Measurements from ENCODE around the gene SPSB4.

Gene SPSB4

DNA sequence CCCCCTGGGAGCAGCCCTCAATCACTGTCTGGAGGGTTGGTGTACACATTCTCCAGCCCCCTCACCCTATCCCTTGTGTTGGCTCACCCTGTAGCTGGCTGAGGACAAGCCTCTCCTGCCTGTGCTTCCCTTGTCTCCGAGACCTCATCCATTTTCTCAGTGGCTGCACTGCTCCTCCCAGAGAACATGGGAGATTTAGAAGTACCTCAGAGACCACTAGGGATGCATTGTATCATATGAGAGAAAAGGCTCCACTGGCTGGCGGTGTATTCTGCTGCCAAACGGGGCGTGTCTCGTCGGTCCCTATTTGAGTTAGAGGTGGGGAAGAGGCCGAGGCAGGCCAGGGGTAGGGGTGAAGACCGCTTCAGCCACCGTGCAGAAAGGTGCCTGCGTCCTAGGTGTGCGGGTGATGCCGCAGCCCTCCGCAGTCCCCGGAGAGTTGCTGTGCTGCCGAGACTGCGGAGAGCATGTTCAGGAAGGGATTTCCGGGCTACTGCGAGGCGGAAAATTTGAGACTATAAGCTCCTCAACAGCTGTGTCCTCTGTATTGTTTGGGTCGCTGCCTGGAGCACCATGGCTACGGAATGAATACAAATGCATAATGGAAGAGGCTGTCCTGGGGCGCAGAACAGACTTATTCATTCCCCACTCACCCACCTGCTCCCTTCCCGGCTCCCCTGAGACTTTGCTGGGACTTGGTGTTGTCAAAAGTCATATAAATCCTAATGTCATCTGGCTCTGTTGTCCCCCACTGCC is 43.8 kb downstream of the SPSB4 start:
- TF ChIP-seq, protein P1, sequence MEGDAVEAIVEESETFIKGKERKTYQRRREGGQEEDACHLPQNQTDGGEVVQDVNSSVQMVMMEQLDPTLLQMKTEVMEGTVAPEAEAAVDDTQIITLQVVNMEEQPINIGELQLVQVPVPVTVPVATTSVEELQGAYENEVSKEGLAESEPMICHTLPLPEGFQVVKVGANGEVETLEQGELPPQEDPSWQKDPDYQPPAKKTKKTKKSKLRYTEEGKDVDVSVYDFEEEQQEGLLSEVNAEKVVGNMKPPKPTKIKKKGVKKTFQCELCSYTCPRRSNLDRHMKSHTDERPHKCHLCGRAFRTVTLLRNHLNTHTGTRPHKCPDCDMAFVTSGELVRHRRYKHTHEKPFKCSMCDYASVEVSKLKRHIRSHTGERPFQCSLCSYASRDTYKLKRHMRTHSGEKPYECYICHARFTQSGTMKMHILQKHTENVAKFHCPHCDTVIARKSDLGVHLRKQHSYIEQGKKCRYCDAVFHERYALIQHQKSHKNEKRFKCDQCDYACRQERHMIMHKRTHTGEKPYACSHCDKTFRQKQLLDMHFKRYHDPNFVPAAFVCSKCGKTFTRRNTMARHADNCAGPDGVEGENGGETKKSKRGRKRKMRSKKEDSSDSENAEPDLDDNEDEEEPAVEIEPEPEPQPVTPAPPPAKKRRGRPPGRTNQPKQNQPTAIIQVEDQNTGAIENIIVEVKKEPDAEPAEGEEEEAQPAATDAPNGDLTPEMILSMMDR (conservative IDR thresholded peaks at IDR 0.05; ENCODE audit: low read depth, low read length): no peak
- no peak for DNase-seq (ENCODE audit: low read depth)
- H3K4me3 ChIP-seq (ENCODE audit: low read length): no peak overlapping the region

DNA sequence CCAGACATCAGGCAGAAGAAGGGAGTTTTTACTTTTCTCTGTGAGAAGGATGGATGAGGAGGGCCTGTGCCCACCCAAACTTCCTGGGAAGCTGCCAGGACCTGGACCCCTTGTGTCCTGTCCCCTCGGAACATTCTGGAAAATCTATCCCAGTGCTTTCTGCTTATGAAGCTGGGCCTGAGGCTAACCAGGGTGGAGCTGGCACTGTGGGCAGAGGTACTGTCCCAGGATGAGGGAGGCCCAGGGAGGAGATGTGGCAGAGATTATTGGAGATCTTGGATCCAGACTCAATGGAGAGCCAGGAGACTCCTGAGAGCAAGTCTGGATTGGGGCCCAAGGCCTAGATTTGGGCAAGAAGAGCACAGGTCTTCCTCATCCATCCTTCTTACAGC is 44.4 kb downstream of the SPSB4 start:
- TF ChIP-seq, protein P1 (conservative IDR thresholded peaks at IDR 0.05; ENCODE audit: low read depth, low read length): no peak
- no peak for DNase-seq (ENCODE audit: low read depth)
- no peak overlapping the region for H3K4me3 ChIP-seq (ENCODE audit: low read length)

DNA sequence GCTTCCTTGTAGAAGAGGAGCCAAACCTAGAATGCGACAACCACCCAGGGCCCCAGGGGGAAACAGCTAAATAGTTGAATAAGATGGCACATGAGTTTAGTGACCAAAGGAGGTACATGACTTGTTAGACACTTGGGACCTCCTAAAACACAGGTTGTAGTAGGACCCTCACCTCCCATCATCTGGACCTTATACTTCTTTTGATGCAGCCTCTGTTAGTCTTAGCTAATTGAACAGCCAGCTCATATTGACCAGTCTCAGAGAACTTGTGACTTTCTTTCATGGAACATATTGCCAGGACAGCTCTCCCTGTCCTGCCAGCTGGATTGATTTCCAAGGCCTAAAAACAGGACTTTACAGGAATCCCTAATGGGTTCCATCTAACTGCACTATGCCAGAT is 45.0 kb downstream of the SPSB4 start:
- TF ChIP-seq, protein P1 (conservative IDR thresholded peaks at IDR 0.05; ENCODE audit: low read depth, low read length): no peak

DNA sequence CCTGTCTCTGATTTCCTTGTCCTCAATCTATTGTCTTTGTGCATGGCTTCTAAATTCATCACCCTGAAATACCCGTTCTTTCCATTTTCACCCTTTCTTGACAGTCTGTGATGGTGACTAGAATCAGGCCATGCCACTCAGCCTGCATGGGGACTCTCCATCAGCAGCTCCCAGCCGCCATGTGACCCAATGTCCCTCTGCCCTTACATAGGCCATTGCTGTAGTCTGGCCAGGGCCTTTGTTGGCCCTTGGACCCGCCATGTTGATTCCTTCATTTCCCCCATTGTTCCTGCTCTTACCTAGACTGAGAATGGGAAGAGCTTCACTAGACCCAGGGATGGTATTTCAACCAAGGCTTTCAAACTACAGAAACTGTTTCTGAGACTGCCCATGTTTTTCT is 45.8 kb downstream of the SPSB4 start:
- TF ChIP-seq, protein P1 (conservative IDR thresholded peaks at IDR 0.05; ENCODE audit: low read depth, low read length): no peak
- no peak for DNase-seq (ENCODE audit: low read depth)
- H3K4me3 ChIP-seq (ENCODE audit: low read length): no peak overlapping the region

More for the DNA sequence above, 45.0 kb downstream of the SPSB4 start:
- DNase-seq (ENCODE audit: low read depth): no peak
- no peak overlapping the region for H3K4me3 ChIP-seq (ENCODE audit: low read length)

DNA sequence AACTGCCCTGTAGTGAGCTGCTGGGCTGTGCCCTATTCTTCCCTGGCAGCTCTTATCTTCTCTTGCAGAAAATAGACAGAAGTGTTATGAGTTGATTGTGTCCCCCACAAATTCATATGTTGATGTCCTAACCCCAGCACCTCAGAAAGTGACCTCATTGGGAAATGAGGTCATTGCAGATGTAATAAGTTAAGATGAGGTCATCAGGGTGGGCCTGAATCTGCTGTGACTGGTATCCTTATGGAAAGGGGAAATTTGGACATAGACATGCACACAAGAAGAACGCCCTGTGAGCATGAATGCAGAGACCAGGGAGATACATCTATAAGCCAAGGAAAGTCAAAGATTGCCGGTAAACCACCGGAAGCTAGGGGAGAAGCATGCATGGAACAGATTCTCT is 49.0 kb downstream of the SPSB4 start:
- TF ChIP-seq, protein P1 (conservative IDR thresholded peaks at IDR 0.05; ENCODE audit: low read depth, low read length): no peak
- no peak overlapping the region for H3K4me3 ChIP-seq (ENCODE audit: low read length)
- DNase-seq (ENCODE audit: low read depth): no peak

DNA sequence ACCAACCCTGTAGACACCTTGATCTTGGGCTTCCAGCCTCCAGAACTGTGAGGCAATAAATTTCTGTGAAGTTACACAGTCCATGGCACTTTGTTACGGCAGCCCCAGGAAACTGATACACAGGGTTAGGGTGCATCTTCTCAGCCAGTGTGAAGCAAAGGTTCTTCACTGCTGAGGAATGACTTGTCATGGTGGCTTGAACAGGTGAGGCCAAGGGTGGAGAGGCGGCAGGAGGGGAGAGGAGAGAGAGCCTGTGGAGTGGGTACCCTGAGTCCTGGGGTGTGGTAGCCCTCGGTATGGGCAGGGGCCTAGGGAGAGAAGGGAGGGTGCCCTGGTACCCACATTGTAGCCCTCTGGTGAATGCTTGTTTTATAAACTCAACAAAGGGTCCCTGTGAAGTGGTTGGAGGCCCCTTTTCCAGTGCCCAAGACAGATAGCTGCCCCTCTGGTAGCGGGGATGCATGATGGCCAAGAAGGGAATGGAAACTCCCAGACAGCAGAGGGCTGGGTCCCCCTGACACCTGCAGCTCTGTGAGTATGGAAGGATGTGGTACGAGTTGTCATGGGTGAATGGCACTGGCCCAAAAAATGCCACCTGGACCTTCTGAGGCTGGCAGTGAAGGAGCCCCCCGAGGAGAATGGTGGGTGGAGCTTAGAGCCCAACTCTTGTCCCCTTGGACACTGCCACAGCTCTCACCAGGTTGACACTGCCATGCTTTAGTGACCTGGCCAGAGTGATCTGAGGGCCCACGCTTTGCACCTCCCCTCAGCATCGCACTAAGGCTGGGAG is 49.6 kb downstream of the SPSB4 start:
- DNase-seq (ENCODE audit: low read depth): no peak
- H3K4me3 ChIP-seq (ENCODE audit: low read length): no peak overlapping the region
- TF ChIP-seq, protein P1 (conservative IDR thresholded peaks at IDR 0.05; ENCODE audit: low read depth, low read length): no peak

Measured in retinal pigment epithelial cell (primary cell).